GM12864 (cell line): Measurements from ENCODE around the gene WWOX.
"Not testable (repeated sequence)": the region's sequence is repeated elsewhere in the genome, so short reads cannot be mapped to it uniquely, and the experiment has no call there.

Source experiments
- DNase-seq: peaks from one replicate; pipeline ENCODE4 v3.0.0-alpha.2; 2011; ENCODE audit warnings: low read depth
- H3K4me3 ChIP-seq: 2 replicates; pipeline ENCODE4 v1.5.1; 2011; ENCODE audit warnings: mild to moderate bottlenecking, low read depth, low read length, control low read depth
- CTCF ChIP-seq: IDR thresholded peaks from 2 replicates; pipeline ENCODE4 v1.5.1; 2011; ENCODE audit warnings: low read depth, mild to moderate bottlenecking, moderate library complexity, low read length, control low read depth, inconsistent platforms; ENCODE audit errors: missing control alignments

The WWOX gene

DNA sequence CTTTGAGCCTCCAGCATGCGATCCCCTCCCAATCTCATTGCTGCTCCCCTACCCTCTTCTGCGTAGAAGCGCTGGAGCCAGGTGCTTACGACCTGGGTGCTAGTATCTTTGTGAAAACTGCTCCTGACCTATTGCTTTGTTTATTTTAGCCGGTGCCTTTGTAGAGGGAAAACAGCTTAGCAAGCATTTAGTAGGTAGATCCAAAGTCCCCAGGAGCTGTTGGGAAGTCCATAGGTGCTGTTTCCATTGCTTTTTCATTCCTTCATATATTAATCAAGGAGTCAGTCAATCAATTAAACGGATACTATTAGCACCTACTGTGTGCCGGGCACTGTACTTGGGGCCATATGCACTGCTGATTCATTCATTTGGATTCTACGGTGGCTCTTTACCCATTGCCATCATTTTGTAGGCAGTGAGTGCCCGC is 497.6 kb downstream of the WWOX start:
- no peak overlapping the region for H3K4me3 ChIP-seq
- no peak for DNase-seq
- TF ChIP-seq CTCF = no peak

DNA sequence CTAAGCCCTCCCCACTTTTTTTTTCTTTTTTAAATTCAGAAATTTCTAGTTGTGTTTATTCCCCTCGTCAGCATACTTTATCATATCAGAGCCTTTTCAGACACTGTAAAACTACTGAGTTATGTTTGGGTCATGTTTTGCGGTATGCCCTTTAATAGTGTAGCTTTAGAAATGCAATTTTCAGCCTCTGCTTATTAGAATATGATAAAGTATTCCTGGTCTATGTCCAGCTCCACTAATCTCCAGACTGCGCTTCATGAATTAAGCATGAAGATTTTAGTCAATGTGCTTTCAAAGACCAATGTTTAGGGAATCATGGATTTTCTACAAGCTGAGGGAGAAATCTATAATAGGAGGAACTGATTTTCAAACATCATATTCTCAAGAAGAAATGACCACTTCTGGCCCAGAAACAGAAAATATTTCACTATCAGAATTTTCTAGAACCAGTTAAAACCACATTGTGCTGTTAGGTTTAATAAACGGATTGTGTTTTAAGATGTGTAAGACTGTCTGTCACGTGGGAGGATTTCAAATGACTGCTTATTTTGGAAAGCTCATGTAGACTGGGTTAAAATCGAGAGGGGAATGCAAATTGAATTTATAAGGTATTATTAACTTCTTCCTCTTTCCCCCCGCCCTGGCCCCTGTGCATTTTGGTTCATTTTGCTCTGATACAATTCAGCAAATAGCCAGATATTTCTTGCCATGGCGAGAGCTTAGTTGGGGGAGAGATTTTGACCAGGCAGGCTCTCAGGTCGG is 498.5 kb downstream of the WWOX start:
- H3K4me3 ChIP-seq = no peak overlapping the region
- no peak for DNase-seq
- TF ChIP-seq CTCF = no peak

- DNase-seq = no peak
- H3K4me3 ChIP-seq = no peak overlapping the region
- no peak for TF ChIP-seq CTCF
Measured at GRCh38 chr16:78599271-78599670, 499.8 kb downstream of the WWOX start.

- DNase-seq, H3K4me3 ChIP-seq: not testable (repeated sequence)
Measured at GRCh38 chr16:78604423-78605062, 505.1 kb downstream of the WWOX start.

GRCh38 chr16:78605548-78606101 is 506.2 kb downstream of the WWOX start:
- DNase-seq = no peak
- H3K4me3 ChIP-seq = no peak overlapping the region
- TF ChIP-seq CTCF = no peak

GRCh38 chr16:78606545-78606944 is 507.1 kb downstream of the WWOX start:
- TF ChIP-seq CTCF = no peak
- H3K4me3 ChIP-seq = no peak overlapping the region
- no peak for DNase-seq

DNA sequence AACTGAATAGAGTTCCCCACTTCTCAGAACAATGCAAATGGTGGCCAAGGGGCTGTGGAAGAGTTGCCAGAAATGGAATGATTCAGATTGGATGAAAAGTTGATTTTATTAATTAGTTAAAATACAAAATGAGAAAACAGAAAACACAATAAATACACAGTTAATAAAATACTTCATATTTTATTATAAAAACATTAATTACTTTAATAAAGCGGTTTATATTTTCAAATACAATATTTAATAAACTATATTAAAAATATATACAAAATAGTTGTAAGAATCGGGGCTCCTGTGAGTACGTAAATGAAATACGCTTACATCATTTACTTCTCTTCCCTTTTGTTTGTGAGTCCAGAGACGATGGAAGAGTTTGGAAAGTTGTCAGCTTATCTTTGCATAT is 507.6 kb downstream of the WWOX start:
- H3K4me3 ChIP-seq = no peak overlapping the region
- TF ChIP-seq CTCF = no peak
- no peak for DNase-seq
